Heart left ventricle (tissue), 16 donors: ENCODE data around the gene DENND6B. TPM values are rescaled to one million over a fixed set of nuclear protein-coding genes. Genes with fewer than 3 reads are reported as not detected.
"Not testable (repeated sequence)": the region's sequence is repeated elsewhere in the genome, so short reads cannot be mapped to it uniquely, and the experiment has no call there.

Experiments
- ATAC-seq, 4 donors: fragments of 200-7000 bp; cut with Tn5 transposase; one replicate each; pipeline ENCODE4 v1.9.1; 2020 to 2022; ENCODE audit warnings: moderate library complexity in 4 of 4, mild to moderate bottlenecking in 3 of 4, moderate number of reproducible peaks in 1 of 4
- DNase-seq, 5 donors: peaks; one replicate each; pipeline ENCODE4 v3.0.0-alpha.2; 2020
- H3K27ac ChIP-seq, 12 donors: fragments of 200-600 bp; sonication (generic) in 4 of 12; one replicate each; pipeline versions ENCODE4 v1.5.0 to v1.8.0; 2016 to 2022; ENCODE audit warnings: mild to moderate bottlenecking in 2 of 12
- H3K27me3 ChIP-seq, 9 donors: fragments of 200-600 bp; sonication (generic) in 2 of 9; one replicate each; pipeline versions ENCODE4 v1.5.1 to v1.8.0; 2016 to 2022; ENCODE audit warnings: mild to moderate bottlenecking in 3 of 9
- H3K36me3 ChIP-seq, 9 donors: fragments of 200-600 bp; sonication (generic) in 2 of 9; one replicate each; pipeline versions ENCODE4 v1.5.0 to v1.8.0; 2018 to 2022; ENCODE audit warnings: mild to moderate bottlenecking in 2 of 9
- H3K4me1 ChIP-seq, 12 donors: fragments of 200-600 bp; sonication (generic) in 4 of 12; one replicate each; pipeline versions ENCODE4 v1.5.0 to v1.8.0; 2016 to 2022; ENCODE audit warnings: mild to moderate bottlenecking in 3 of 12
- H3K4me3 ChIP-seq, 12 donors: fragments of 200-600 bp; sonication (generic) in 4 of 12; one replicate each; pipeline versions ENCODE4 v1.5.0 to v1.8.0; 2017 to 2022; ENCODE audit warnings: mild to moderate bottlenecking in 9 of 12, moderate library complexity in 4 of 12
- H3K9me3 ChIP-seq, 12 donors: fragments of 200-600 bp; sonication (generic) in 4 of 12; one replicate each; pipeline versions ENCODE4 v1.5.0 to v1.8.0; 2016 to 2022; ENCODE audit warnings: mild to moderate bottlenecking in 1 of 12
- POLR2A ChIP-seq, 2 donors: fragments of 450-650 bp; IDR thresholded peaks; one replicate each; pipeline ENCODE4 v1.6.1; 2017; ENCODE audit warnings: antibody characterized with exemption in 2 of 2, mild to moderate bottlenecking in 2 of 2, moderate library complexity in 2 of 2
- WGBS, 4 donors: extraction: QIAGEN DNeasy Blood & Tissue Kit in 2 of 4; methylation state at CpG; one replicate each; pipeline versions ENCODE4 v1.1.5 to v1.1.7; 2013 to 2018; 5-methylcytosine and 5-hydroxymethylcytosine counted together
- intact Hi-C, 10 donors: fragments of 100-400 bp; cut with DNase I; formaldehyde crosslinking; loops; one replicate each; pipeline versions ENCODE4 v1.11.1 to v1.14.2; 2022
- polyA plus RNA-seq, 2 donors: library from polyadenylated mRNA; stranded (reverse); fragments of 200-250 nt; gene quantifications; one replicate each; pipeline ENCODE4 v1.2.3, GENCODE V29; 2013
- total RNA-seq, 9 donors: library from RNA; depleted of rRNA in 2 of 9; stranded (reverse); fragments of >200 nt in 2 of 9; fragmentation: NEBNext Ultra II Directional in 3 of 9; extraction: Animal tissue kit (Norgen Biotek cat#: 25700) in 3 of 9; gene quantifications; one replicate each; pipeline versions ENCODE4 v1.1.0 to v1.2.4, GENCODE V29; 2016 to 2023
- TF ChIP-seq, protein P1 (sequence below), 12 donors: fragments of 200-600 bp; sonication (generic) in 4 of 12; IDR thresholded peaks; one replicate each; pipeline versions ENCODE4 v1.5.0 to v1.8.0; 2018 to 2022; ENCODE audit warnings: antibody characterized with exemption in 12 of 12, mild to moderate bottlenecking in 5 of 12
- donor health status: ischemic (EF 13 %, LVEDD 7.1; RV severe dilation, severe dysfunction).
- donor health status: healthy with polysubstance abuse.
- donor health status: DM: no; HTN: yes; CAD: no.
- donor health status: DM: no; HTN: no; CAD: no.
- donor health status: ischemic (EF 25% LVEDD 6.9; RV normal size, moderate dysfunction).
- donor health status: ischemic (EF 25% LVEDD 5.7; RV mildly dilated, moderate dysfunction).
- donor health status: healthy.
- donor health status: DM: yes; HTN: yes; CAD: no.
- donor health status: ischemic (EF 35%, LVEDD 5.7; RV mildly dilated, moderate dysfunction).
- donor health status: nonischemic (EF 11% LVEDD 7.7; RV severe dilation, severe dysfunction).
- donor health status: DM: yes; HTN: yes; CAD: no.
- donor health status: PGD.
- donor health status: ischemic (EF 29% LVEDD 5.4; RV normal size, mild dysfunction).
- donor health status: nonischemic (EF 23%, LVEDD 6.1; RV moderate dilation, normal function).

The DENND6B gene
- total and polyA plus RNA-seq, 11 donors: 1.0 to 3.2 (median 1.5) TPM

DNA sequence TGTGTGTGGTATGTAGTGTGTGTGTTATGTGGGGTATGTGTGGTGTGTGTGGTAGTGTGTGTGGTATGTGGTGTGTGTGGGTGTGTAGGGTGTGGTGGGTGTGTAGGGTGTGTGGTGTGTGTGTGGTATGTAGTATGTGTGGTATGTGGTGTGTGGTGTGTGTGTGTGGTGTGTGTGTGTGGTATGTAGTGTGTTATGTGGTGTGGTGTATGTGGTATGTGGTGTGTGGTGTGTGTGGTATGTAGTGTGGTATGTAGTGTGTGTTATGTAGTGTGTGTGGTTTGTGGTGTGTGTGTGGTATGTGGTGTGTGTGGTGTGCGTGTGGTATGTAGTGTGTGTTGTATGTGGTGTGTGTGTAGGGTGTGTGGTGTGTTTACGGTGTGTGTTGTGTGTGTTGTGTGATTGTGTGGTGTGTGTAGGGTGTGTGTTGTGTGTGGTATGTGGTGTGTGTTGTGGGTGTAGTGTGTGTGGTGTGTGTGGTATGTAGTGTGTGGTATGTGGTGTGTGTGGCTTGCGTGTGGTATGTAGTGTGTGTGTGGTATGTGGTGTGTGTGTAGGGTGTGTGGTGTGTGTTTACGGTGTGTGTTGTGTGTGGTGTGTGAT lies 12.1 kb upstream of the DENND6B start:
- ATAC-seq: no peak
- 92 to 100% (median 96%) methylated on average over 4 of the region's 4 CpGs for WGBS, 4 donors
- TF ChIP-seq, protein P1, sequence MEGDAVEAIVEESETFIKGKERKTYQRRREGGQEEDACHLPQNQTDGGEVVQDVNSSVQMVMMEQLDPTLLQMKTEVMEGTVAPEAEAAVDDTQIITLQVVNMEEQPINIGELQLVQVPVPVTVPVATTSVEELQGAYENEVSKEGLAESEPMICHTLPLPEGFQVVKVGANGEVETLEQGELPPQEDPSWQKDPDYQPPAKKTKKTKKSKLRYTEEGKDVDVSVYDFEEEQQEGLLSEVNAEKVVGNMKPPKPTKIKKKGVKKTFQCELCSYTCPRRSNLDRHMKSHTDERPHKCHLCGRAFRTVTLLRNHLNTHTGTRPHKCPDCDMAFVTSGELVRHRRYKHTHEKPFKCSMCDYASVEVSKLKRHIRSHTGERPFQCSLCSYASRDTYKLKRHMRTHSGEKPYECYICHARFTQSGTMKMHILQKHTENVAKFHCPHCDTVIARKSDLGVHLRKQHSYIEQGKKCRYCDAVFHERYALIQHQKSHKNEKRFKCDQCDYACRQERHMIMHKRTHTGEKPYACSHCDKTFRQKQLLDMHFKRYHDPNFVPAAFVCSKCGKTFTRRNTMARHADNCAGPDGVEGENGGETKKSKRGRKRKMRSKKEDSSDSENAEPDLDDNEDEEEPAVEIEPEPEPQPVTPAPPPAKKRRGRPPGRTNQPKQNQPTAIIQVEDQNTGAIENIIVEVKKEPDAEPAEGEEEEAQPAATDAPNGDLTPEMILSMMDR (IDR thresholded peaks at IDR 0.05): no peak
- no peak for TF ChIP-seq POLR2A (IDR thresholded peaks at IDR 0.05)

DNA sequence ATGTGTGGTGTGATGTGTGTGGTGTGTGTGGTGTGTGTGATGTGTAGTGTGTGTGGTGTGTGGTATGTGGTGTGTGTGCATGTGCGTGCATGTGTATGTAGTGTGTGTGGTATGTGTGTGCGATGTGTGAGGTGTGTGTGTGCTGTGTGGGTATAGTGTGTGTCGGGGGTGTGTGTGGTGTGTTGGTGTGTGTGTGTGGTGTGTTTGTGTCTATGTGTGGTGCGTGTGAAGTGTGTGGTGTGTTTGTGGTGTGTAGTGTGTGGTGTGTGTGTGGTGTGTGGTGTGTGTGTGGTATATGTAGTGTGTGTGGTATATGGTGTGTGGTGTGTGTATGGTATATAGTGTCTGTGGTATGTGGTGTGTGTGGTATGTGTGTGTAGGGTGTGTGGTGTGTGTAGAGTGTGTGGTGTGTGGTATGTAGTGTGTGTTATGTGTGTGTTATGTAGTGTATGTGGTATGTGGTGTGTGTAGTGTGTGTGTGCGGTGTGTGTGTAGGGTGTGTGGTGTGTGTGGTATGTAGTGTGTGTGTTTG lies 11.3 kb upstream of the DENND6B start:
- ATAC-seq (no peak), DNase-seq (peak in 1 of 5 donors; percentile 8)
- intact Hi-C loops: no loop called here
- Histone ChIP-seq H3K27me3 (no peaks in the 10 kb centered on the region), H3K4me3 (no peak overlapping the region), H3K9me3 (no peaks in the 10 kb centered on the region), H3K4me1 (peaks cover 0 to 12% (median 9%) of the 10 kb centered on the region in 12 donors), H3K36me3 (no peaks in the 10 kb centered on the region), H3K27ac (no peak overlapping the region)
- 93 to 97% (median 96%) methylated on average over 5 of the region's 5 CpGs for WGBS, 4 donors
- TF ChIP-seq, protein P1 (IDR thresholded peaks at IDR 0.05): no peak
- no peak for TF ChIP-seq POLR2A (IDR thresholded peaks at IDR 0.05)

More for the DNA sequence above, 12.1 kb upstream of the DENND6B start:
- DNase-seq: no peak
- Histone ChIP-seq H3K27me3 (no peaks in the 10 kb centered on the region), H3K36me3 (no peaks in the 10 kb centered on the region), H3K4me1 (peaks cover 0 to 12% (median 9%) of the 10 kb centered on the region in 12 donors), H3K27ac (no peak overlapping the region), H3K4me3 (no peak overlapping the region), H3K9me3 (no peaks in the 10 kb centered on the region)
- intact Hi-C loops: no loop called here

DNA sequence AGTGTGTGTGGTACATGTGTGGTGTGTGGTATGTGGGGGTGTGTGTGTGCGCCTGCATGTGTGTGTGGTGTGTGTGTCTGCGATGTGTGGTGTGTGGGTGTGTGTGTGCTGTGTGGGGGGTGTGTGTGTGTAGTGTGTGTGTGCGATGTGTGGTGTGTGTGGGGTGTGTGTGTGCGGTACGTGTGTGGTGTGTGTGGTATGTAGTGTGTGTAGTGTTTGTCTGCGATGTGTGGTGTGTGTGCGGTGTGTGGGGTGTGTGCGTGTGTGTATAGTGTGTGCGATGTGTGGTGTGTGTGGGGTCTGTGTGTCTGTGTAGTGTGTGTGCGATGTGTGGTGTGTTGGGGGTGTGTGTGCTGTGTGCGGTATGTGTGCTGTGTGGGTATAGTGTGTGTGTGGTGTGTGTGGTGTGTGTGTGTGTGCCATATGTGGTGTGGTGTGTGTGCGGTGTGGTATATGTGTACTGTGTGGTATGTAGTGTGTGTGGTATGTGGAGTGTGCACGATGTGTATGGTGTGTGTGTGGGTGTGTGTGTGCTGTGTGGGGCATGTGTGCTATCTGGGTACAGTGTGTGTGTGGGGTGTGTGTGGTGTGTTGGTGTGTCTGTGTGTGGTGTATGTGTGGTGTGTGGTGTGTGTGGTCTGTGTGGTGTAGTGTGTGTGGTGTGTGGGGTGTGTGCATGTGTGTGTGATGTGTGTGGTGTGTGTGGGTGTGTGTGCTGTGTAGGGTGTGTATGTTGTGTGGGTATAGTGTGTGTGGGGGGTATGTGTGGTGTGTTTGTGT lies 10.6 kb upstream of the DENND6B start:
- ATAC-seq: no peak
- intact Hi-C loops: no loop called here
- WGBS, 4 donors: 95 to 96% (median 96%) methylated on average over 13 of the region's 13 CpGs
- H3K4me1 ChIP-seq: peaks cover 0 to 7% (median 4%) of the 10 kb centered on the region in 12 donors
- no peak for TF ChIP-seq POLR2A (IDR thresholded peaks at IDR 0.05)
- TF ChIP-seq, protein P1 (IDR thresholded peaks at IDR 0.05): no peak
- H3K36me3 ChIP-seq: no peaks in the 10 kb centered on the region
- peak in 1 of 5 donors; percentile 24 for DNase-seq
- no peaks in the 10 kb centered on the region for H3K9me3 ChIP-seq
- no peak overlapping the region for H3K27ac ChIP-seq
- no peak overlapping the region for H3K4me3 ChIP-seq
- no peaks in the 10 kb centered on the region for H3K27me3 ChIP-seq

DNA sequence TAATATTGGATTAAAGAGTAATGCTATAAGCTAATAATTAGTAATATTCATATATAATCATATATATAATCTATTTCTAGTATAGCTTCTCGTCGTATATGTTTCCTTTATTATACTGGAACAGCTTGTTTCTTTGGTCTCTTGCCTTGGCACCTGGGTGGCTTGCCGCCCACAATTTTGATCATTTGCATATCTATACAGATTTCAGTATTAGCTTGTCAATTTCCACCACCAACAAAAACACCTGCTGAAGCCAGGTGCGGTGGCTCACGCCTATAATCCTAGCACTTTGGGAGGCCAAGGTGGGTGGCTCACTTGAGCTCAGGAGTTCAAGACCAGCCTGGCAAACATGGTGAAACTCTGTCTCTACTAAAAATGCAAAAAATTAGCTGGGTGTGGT lies 7.6 kb upstream of the DENND6B start:
- H3K4me1 ChIP-seq, intact Hi-C loops, H3K36me3 ChIP-seq, ATAC-seq, H3K9me3 ChIP-seq, H3K4me3 ChIP-seq, H3K27ac ChIP-seq, H3K27me3 ChIP-seq: not testable (repeated sequence)
- DNase-seq: peak in 1 of 5 donors; percentile 4
- WGBS, 4 donors: 87 to 95% (median 90%) methylated on average over 5 of the region's 5 CpGs
